ENCODE results near the gene DNAI4. TPM values are rescaled to one million over a fixed set of nuclear protein-coding genes. Genes with fewer than 3 reads are reported as not detected.

DNAI4 gene
- total and polyA plus RNA-seq, 2 of the 8 experiments (the other 6 are each of a cell fraction or from before 2014, with no cell fraction given): 0.32 to 2.1 TPM

DNA sequence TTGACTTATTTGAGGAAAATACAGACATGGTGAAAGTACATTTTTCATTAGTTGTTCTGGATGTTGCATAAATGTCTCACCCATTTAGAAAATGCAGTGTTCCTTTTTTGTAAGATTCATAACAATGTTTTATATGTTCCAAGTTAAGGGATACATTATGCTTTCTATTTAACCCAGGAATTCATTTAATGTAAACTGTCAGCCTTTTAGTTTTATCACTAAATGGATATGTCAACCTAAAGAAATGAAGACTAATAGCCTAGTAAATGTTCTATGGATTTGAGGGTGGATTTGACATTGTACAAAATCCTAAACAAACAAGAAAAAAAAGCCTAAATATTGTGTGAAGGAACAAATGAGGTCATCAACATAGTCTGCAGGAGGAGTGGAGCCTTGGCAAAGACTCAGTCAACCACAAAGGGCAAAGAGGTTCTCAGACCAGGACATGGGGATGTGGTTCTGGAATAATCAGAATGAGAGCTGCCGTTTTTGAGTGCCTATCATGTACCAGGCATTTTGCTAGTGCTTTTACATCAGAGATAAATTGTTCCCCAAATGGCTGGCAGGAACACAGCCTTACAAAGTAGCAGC, 114.8 kb downstream of the DNAI4 start (continued):
- no peak for TF ChIP-seq CHD7 (IDR thresholded peaks at IDR 0.05; ENCODE audit: insufficient replicate concordance, low read length)
- no peak for TF ChIP-seq PHF8 (conservative IDR thresholded peaks at IDR 0.05; ENCODE audit: low read depth, low read length)

Measured in H1 (cell line).